K562 (cell line): ENCODE measurements around the gene CHPF. TPM values are rescaled to one million over a fixed set of nuclear protein-coding genes. Genes with fewer than 3 reads are reported as not detected.

Experiments
- BRF1 ChIP-seq: IDR thresholded peaks from 3 replicates; pipeline ENCODE4 v1.6.1; 2011; ENCODE audit warnings: borderline replicate concordance, mild to moderate bottlenecking; ENCODE audit not compliant: insufficient read length; ENCODE audit errors: extremely low read depth
- CBX5 ChIP-seq: IDR thresholded peaks from 2 replicates; pipeline ENCODE4 v1.6.1; 2014; ENCODE audit warnings: low read depth, borderline replicate concordance
- EP400 ChIP-seq: fragments of 450-650 bp; IDR thresholded peaks from 2 replicates; pipeline ENCODE4 v1.6.1; 2017; ENCODE audit warnings: antibody characterized with exemption, mild to moderate bottlenecking, moderate library complexity
- IRF2 ChIP-seq: sonication (generic); formaldehyde crosslinking; IDR thresholded peaks from 2 replicates; pipeline ENCODE4 v1.8.1; 2022; ENCODE audit warnings: mild to moderate bottlenecking, missing genetic modification reagents
- KDM4B ChIP-seq, 2 experiments: fragments of 450-650 bp in 1 of 2; sonication (generic) in 1 of 2; IDR thresholded peaks; 2 replicates each; pipeline ENCODE4 v1.6.1; 2016 to 2017; ENCODE audit warnings: borderline replicate concordance in 2 of 2, antibody characterized with exemption in 1 of 2, low read depth in 1 of 2, mild to moderate bottlenecking in 1 of 2
- KLF6 ChIP-seq: fragments of 250-450 bp; sonication (Bioruptor Pico); IDR thresholded peaks from 2 replicates; pipeline ENCODE4 v1.4.0; 2020; ENCODE audit warnings: mild to moderate bottlenecking, moderate library complexity, borderline replicate concordance
- MCM3 ChIP-seq: fragments of 450-650 bp; IDR thresholded peaks from 2 replicates; pipeline ENCODE4 v1.6.1; 2016
- NCOR1 ChIP-seq: fragments of 450-650 bp; IDR thresholded peaks from 2 replicates; pipeline ENCODE4 v1.6.1; 2016; ENCODE audit warnings: mild to moderate bottlenecking, moderate library complexity
- NR2C1 ChIP-seq, 2 experiments: fragments of 450-650 bp; IDR thresholded peaks; 2 replicates each; pipeline ENCODE4 v1.6.1; 2017; ENCODE audit warnings: mild to moderate bottlenecking in 2 of 2, antibody characterized with exemption in 1 of 2, inconsistent platforms in 1 of 2, missing compliant biosample characterization in 1 of 2, missing genetic modification characterization in 1 of 2
- PBX2 ChIP-seq, 2 experiments: IDR thresholded peaks in 1 of 2; conservative IDR thresholded peaks in 1 of 2; 2 replicates each; pipeline ENCODE4 v1.6.1; 2016; ENCODE audit warnings: low read depth in 2 of 2, mild to moderate bottlenecking in 1 of 2, missing compliant biosample characterization in 1 of 2, missing genetic modification characterization in 1 of 2, moderate library complexity in 1 of 2
- PHF21A ChIP-seq: fragments of 450-650 bp; IDR thresholded peaks from 2 replicates; pipeline ENCODE4 v1.6.1; 2017; ENCODE audit warnings: low read depth, borderline replicate concordance
- SOX6 ChIP-seq: fragments of 450-650 bp; IDR thresholded peaks from 2 replicates; pipeline ENCODE4 v1.6.1; 2014; ENCODE audit warnings: mild to moderate bottlenecking
- TEAD1 ChIP-seq, 2 experiments: fragments of 450-650 bp in 1 of 2; sonication (generic) in 1 of 2; formaldehyde crosslinking; IDR thresholded peaks; 2 replicates each; pipeline versions ENCODE4 v1.4.0 to v1.8.0; 2020 to 2022; ENCODE audit warnings: mild to moderate bottlenecking in 2 of 2, missing genetic modification reagents in 1 of 2
- TSC22D4 ChIP-seq: fragments of 450-650 bp; IDR thresholded peaks from 2 replicates; pipeline ENCODE4 v1.6.1; 2016; ENCODE audit warnings: missing genetic modification characterization, missing biosample characterization, control low read depth
- ZBTB2 ChIP-seq: fragments of 450-650 bp; IDR thresholded peaks from 2 replicates; pipeline ENCODE4 v1.6.1; 2016; ENCODE audit warnings: antibody characterized with exemption
- ZNF24 ChIP-seq: fragments of 450-650 bp; IDR thresholded peaks from 2 replicates; pipeline ENCODE4 v1.6.1; 2016
- polyA plus RNA-seq, 8 experiments: library from polyadenylated mRNA; depleted of rRNA in 4 of 8; stranded (reverse) in 5 of 8; unstranded in 3 of 8; fragments of >200 nt; fragmentation: Nextera tagmentation in 2 of 8; fragmentation: Illumina TruSeq in 1 of 8; extraction: Ambion mirVana in 2 of 8; extraction: Trizol in 1 of 8; gene quantifications; 2 replicates each; pipeline versions ENCODE4 v1.2.1 to v1.2.3, GENCODE V29; 2011 to 2014; ENCODE audit warnings: inconsistent platforms in 1 of 8, missing spikeins in 1 of 8
- total RNA-seq, 7 experiments: library from RNA; depleted of rRNA in 6 of 7; stranded (reverse); fragments of >200 nt in 6 of 7; fragmentation: Illumina TruSeq in 2 of 7; extraction: Trizol in 2 of 7; gene quantifications; 2 replicates each; pipeline versions ENCODE4 v1.2.1 to v1.2.3, GENCODE V29; 2011 to 2021; ENCODE audit warnings: low replicate concordance in 1 of 7
- TF ChIP-seq, protein P1 (sequence below), 2 experiments: fragments of 150-350 bp in 1 of 2; IDR thresholded peaks; 2 replicates each; pipeline ENCODE4 v1.6.1; 2012 to 2016; ENCODE audit warnings: low read depth in 2 of 2, low read length in 2 of 2, mild to moderate bottlenecking in 1 of 2, moderate library complexity in 1 of 2
- TF ChIP-seq, protein P2 (sequence below): fragments of 250-450 bp; sonication (Bioruptor Pico); IDR thresholded peaks from 2 replicates; pipeline ENCODE4 v1.9.0; 2021; ENCODE audit warnings: mild to moderate bottlenecking

Gene CHPF
- total and polyA plus RNA-seq, 9 of the 15 experiments (the other 6 are each of a cell fraction or from before 2014, with no cell fraction given), result 0.15 to 57.2 (median 7.9) TPM

GRCh38 chr2:219571311-219572236 lies 28.0 kb upstream of the CHPF start, which contains the start of gene OBSL1 (continued):
- TF ChIP-seq KDM4B (IDR thresholded peaks at IDR 0.05; ENCODE audit: borderline replicate concordance in 2 of 2, low read depth in 1 of 2) (0 out of 4 replicates have a peak, but pooled peaks of 1 of the 2 experiments have one; percentile 8), IRF2 (no peak), NCOR1 (peak; percentile 95), SOX6 (peak; percentile 70), TSC22D4 (tag) (no peak), ZBTB2 (peak; percentile 88), NR2C1 (IDR thresholded peaks at IDR 0.05) (0 out of 2 replicates have a peak, but pooled peaks have one; percentile 17), NR2C1 (tag; IDR thresholded peaks at IDR 0.05) (0 out of 2 replicates have a peak, but pooled peaks have one; percentile 19), EP400 (peak; percentile 81; the same call in 1 of the 2 replicates), TEAD1 (CRISPR knock-in tag; IDR thresholded peaks at IDR 0.05) (peak in 1 of 2 experiments; percentile 53; a peak in 1 of 4 replicates), BRF1 (no peak), CBX5 (no peak), PBX2 (CRISPR knock-in tag; IDR thresholded peaks at IDR 0.05; ENCODE audit: low read depth) (no peak), PBX2 (tag; conservative IDR thresholded peaks at IDR 0.05; ENCODE audit: low read depth) (no peak), MCM3 (peak; percentile 79), PHF21A (no peak), ZNF24 (0 out of 2 replicates have a peak, but pooled peaks have one; percentile 17), KLF6 (no peak)
- TF ChIP-seq, protein P1, sequence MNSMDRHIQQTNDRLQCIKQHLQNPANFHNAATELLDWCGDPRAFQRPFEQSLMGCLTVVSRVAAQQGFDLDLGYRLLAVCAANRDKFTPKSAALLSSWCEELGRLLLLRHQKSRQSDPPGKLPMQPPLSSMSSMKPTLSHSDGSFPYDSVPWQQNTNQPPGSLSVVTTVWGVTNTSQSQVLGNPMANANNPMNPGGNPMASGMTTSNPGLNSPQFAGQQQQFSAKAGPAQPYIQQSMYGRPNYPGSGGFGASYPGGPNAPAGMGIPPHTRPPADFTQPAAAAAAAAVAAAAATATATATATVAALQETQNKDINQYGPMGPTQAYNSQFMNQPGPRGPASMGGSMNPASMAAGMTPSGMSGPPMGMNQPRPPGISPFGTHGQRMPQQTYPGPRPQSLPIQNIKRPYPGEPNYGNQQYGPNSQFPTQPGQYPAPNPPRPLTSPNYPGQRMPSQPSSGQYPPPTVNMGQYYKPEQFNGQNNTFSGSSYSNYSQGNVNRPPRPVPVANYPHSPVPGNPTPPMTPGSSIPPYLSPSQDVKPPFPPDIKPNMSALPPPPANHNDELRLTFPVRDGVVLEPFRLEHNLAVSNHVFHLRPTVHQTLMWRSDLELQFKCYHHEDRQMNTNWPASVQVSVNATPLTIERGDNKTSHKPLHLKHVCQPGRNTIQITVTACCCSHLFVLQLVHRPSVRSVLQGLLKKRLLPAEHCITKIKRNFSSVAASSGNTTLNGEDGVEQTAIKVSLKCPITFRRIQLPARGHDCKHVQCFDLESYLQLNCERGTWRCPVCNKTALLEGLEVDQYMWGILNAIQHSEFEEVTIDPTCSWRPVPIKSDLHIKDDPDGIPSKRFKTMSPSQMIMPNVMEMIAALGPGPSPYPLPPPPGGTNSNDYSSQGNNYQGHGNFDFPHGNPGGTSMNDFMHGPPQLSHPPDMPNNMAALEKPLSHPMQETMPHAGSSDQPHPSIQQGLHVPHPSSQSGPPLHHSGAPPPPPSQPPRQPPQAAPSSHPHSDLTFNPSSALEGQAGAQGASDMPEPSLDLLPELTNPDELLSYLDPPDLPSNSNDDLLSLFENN (IDR thresholded peaks at IDR 0.05; ENCODE audit: low read depth in 2 of 2, low read length in 2 of 2), result peak in 1 of 2 experiments; percentile 76; a peak in 1 of 4 replicates
- TF ChIP-seq, protein P2, sequence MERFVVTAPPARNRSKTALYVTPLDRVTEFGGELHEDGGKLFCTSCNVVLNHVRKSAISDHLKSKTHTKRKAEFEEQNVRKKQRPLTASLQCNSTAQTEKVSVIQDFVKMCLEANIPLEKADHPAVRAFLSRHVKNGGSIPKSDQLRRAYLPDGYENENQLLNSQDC, result no peak
